Measurements from ENCODE around the gene NDUFS1.
"Not testable (repeated sequence)": the region's sequence is repeated elsewhere in the genome, so short reads cannot be mapped to it uniquely, and the experiment has no call there.

NDUFS1 gene

DNA sequence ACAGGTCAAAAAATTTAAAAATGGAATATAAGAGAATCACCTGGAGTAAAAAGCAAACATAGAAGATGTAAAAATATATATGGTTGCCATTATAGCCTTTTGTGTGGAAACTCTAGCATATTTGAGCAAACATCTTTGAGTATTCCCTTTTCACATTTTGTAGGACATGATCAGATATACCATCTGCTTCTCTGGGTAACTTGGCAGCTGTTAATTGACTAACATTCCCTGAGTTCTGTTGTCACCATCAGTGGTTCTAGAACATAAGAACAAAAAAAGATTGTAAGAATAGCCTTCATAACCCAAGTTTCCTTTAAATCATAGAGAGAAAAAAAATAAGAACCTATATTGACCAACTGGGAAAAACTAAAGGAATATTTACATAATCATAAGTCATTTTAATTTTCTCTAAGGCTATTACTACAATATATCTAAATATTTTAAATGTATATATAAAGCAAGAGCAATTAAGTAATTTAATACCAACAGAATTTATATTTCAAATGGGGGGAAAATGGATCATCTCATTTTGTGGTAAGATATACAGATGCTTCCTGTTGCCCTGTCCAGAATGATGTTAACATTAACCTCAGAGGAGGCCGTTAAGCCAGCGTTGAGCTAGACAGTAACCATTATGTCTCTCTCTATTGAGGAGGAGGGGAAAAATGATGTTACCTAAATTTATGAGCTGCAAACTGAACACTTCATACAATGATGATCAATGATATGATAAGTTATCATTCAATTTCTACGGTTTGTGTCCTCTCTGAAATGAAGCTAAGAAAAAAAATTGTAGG is 63.5 kb downstream of the NDUFS1 start:
- DNase-seq: no peak

DNA sequence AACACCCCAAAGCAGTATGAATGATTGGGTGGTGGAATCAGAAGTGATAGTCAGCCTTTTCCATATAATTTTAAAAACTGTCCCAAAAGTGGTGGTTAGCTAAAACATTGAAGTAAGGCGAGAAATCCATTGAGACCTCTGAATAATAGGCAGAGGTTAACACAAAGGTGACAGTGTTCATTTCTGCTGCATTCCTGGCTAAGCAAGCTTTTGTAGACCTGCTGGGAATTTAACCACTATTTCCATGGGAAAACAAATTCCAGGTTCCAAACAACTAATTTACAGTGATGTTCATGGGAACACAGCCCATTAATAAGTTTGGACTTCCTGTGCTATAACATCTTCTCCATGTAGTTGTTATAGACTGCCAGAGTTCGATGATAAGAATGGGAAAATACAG is 66.9 kb downstream of the NDUFS1 start:
- no peak for DNase-seq

GRCh38 chr2:206088248-206088647 is 71.0 kb downstream of the NDUFS1 start:
- no peak for DNase-seq

DNA sequence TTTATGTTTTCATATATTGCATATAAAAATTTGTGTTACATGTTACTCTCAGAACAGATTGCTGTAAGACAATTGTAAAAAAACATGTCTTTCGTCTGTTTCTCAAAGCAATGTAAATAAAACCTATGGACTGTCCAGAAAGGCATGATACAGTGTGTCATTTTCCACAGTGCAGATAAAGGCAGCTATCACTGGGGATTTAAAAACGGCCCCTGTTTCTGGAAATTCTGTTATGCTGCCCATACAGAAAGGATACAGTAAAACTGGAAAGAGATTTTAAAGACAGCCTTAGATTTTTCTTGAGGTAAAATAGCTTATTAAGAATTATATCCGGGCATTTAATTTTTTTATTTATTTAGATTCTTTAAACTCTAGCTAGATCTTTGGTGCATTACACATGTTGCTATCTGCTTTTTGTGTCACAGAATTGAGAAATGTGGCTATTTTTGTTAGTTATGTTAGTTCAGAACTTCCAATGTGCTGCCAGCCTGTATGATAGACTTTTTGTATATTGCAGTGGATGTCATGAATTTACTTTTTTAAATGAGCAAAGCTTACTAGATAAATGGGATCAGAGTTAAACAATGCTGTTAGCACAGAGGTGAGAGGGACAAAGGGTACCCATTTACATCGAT is 72.4 kb downstream of the NDUFS1 start:
- no peak for DNase-seq

DNA sequence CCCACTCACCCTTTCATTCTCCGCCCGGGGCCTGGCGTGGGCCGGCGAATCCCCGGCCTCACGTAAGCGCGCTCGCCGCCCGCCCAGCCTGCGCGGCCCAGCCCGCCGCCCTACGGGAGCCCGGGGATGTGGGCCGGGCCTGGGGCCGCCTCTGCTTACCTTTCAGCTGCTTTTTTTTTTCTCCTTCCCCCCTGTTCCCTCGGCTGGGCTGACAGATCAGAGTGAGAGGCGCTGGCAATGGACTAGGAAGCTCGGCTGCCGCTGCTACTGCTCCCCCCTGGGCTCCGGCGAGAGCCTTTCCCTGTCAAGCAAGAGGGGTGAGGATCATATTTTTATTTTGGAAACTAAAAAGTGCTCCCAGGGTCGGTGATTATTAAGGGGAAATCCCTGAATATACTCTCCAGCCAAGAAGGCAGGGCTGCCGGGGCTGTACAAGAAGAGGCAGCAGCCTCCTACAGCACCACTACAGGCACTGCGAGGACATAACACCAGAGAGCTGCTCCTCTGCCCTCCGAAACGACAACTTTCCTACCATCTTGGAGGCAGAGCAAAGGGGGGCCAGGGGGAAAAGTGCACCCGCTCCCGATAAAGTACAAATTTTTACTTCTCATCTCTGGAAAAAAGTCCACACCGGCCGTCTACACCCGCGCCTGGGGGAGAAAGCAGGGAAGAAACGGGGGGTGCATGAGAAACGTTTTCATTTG is 73.3 kb downstream of the NDUFS1 start, which contains the start of gene INO80D:
TSS of gene INO80D (minus strand) at position 433 of the 704 bp plus-strand sequence. CDS start 23,158 bp downstream, outside the sequence.
- peak; percentile 43 for DNase-seq

- no peak for DNase-seq
Observed at GRCh38 chr2:206084870-206085741, 74.1 kb downstream of the NDUFS1 start.

DNA sequence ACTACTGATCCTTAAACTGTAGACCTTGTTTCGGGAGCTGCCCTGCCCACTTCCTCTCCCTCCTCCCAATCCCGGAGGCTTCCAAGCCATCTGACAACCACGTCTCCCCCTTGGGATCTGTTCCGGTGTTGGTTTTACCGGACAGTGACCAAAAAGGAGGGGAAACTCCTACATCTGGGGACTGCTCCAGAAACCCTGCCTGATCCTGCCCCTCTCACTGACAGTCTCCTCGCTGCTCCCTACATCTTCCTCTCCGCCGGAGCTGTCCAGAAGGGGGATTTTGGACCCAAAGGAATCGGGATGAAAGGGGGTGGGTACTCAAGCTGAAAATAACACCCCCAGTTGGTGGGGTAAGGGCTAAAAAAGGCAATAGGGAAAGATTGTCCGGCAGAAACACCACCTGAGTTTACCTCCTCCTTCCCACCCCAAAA is 74.8 kb downstream of the NDUFS1 start:
- no peak for DNase-seq

DNA sequence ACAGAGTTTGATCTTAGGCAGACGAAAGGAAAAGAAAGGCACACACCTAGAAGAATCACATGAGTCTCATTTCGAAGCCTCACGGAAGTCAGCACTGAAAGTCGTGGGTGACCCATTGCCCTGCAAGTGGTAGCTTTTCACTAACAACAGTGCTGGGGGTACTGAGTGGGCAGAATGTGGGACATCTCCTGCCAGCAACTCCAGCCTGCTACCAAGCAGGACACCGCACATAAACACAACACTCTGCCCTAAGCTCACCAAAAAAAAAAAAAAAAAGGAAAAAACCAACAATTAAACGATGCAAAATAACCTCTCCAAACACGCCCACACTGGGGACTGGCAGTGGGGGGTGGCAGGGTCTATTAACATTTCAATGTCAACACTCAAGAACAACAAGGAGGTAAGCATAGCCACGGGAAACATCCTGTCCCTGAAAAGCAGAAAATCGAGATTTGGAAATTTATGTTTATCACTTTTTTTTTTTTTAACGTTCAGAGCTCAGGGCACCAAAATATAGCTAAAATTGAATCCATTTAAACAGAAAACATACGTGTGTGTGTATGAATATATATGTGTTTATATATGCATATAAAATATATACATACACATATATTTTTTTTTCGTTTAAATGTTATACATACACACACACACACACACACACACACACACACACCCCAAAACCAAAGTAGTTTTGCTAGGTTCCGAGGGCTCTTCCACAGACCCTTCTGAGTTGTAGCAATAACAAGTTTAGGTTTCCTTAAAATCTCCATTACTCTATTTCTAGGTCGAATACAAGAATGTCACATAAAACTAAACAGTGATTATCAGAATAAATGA is 75.4 kb downstream of the NDUFS1 start:
- DNase-seq: no peak

DNA sequence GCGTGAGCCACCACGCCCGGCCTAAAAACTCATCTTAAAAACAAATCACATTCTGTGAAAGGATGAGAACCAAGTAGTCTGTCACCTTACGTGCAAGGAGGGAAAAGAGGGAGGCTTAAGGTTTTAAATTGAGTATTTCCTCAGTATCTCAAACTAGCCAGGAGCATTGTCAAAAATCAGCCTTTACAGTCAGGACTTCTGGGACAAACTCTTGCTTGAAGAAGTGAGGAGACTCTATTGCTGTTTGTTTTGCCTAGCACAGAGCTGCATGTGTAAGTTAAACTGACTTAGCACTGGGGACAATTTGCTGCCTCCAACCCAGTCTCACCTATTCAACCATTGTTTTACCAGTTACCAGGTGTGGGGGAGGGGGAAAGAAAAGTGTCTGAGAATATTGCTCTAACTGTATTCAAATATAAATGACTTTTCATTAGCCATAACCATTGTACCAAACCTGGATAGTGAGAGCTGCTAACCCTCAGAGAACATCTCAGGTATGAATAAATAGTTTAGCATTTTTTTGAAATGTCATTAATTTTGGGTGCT is 76.9 kb downstream of the NDUFS1 start:
- DNase-seq: no peak

- no peak for DNase-seq
Observed at GRCh38 chr2:206080927-206081326, 78.3 kb downstream of the NDUFS1 start.

GRCh38 chr2:206079699-206080465 is 79.4 kb downstream of the NDUFS1 start:
- no peak for DNase-seq

DNA sequence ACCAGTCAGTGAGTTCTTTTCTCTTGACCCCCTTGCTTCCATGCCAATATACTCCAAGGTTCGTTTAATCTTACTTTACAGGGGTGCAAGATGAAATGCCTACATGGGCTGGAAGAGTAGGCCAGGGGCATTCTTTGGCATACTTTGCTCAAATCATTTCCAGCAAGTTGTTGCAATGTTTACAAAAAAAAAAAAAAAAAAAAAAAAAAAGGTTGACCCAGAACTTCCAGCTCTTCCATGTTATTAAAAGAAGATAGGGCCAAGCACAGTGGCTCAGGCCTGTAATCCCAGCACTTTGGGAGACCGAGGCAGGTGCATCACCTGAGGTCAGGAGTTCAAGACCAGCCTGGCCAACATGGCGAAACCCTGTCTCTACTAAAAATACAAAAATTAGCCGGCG is 81.4 kb downstream of the NDUFS1 start:
- DNase-seq: not testable (repeated sequence)

DNA sequence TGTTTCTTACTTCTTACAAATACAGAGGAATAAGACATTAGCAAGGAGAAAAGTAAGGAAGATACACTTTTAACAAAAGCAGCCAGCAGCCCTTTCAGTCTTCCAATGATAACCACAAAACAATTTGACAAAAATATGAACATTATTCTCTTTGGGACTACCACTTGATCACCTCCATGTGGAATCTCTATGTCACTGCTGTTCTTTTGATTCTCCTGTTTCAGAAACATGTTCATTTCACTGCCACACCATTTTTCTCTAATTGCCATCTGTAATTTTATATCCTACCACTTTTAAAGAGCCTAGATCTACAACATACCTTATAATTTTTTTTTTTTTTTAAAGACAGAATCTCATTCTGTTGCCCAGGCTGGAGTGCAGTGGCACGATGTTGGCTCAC is 84.1 kb downstream of the NDUFS1 start:
- DNase-seq: no peak

DNA sequence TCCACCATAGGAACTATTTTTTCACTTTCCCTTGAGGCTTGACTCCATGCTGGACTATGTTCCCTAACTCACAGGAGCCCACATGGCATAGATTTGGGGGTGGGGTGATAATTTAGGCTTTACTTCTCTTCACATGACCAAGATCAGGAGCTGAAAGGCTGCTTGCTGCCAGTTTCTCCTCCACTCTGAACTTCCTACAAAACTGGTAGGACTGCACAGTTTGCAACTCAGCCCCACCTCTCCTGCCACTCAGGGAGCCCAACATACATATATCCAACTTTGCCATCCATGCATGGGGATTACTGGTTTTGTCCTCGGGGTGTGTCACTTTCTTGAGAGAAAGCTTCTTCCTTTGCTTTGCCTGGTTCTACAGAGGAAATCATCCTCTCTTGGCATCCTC is 87.4 kb downstream of the NDUFS1 start:
- no peak for DNase-seq

DNA sequence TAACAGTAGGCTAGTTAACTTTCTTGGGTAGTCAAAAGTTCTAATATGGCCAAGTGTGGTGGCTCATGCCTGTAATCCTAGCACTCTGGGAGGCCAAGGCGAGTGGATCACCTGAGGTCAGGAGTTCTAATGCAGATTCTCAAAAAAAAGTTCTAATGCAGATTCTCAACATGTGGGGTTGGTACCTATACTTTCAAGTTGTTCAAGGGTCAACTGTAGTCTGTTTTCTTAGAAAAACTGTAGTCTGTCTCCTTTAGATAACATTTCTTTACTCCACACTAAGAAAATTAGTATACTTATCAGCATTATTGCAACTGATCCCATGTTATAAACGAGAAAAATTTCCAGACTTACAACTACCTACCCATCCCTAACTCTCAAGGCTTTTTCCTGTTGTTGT is 89.8 kb downstream of the NDUFS1 start:
- DNase-seq: no peak

DNA sequence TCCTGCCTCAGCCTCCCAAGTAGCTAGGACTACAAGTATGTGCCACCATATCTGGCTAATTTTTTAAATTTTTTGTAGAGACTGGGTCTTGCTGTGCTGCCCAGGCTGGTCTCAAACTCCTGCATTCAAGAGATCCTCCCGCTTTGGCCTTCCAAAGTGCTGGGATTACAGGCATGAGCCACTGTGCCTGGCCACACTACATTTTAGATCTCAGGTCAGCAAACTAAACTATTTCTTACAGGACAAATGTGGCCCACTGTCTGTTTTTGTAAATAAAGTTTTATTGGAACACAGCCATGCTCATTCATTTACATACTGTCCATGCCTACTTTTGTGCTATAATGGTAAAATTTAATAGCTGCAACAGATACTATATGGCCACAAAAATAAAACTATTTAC is 91.0 kb downstream of the NDUFS1 start:
- DNase-seq: no peak

Measured in NCI-H1436 treated with DMSO at 0.1 percent for 48 hours (cell line).